Measurements from ENCODE around the gene USP40.

USP40 gene

DNA sequence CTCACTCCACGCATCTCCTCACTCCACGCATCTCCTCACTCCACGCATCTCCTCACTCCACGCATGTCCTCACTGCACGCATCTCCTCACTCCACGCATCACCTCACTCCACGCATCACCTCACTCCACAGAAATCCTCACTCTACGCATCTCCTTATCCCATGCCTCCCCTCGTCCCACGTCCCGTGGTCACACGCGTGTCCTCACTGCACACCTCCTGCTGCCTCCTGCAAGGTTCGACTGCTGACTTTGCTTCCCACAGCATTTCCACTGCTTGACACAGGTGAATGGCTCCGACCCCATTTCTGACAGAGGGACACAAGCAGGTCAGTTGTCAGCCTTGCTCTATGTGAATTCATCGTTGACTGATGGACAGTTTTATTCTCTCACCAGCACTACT, 103.0 kb downstream of the USP40 start:
- Histone ChIP-seq H3K79me2 (ENCODE audit: insufficient read depth, low read length) (no peaks in the 10 kb centered on the region), H3K4me3 (ENCODE audit: low read length, poor library complexity, severe bottlenecking) (no peak overlapping the region), H3F3A (ENCODE audit: low read depth) (no peaks in the 10 kb centered on the region), H3K27me3 (ENCODE audit: insufficient read depth, low read length, poor library complexity, severe bottlenecking) (no peaks in the 10 kb centered on the region), H2AFZ (ENCODE audit: low read length) (no peak overlapping the region), H3K9ac (ENCODE audit: low read depth, low read length, poor library complexity, severe bottlenecking) (no peak overlapping the region), H3K9me2 (replicated peaks; ENCODE audit: low read depth, low read length) (no peaks in the 10 kb centered on the region), H4K20me1 (ENCODE audit: insufficient read depth, low read length, poor library complexity, severe bottlenecking) (no peaks in the 10 kb centered on the region), H3K4me2 (ENCODE audit: low read depth, low read length, poor library complexity, severe bottlenecking) (no peak overlapping the region), H3K36me3 (ENCODE audit: insufficient read depth, low read length) (peaks cover 79% of the 10 kb centered on the region; the same call in 1 of the 2 replicates), H3K4me1 (ENCODE audit: insufficient read depth, low read length, poor library complexity, severe bottlenecking) (no peaks in the 10 kb centered on the region), H3K9me3 (ENCODE audit: insufficient read depth, low read depth, low read length) (no peaks in the 10 kb centered on the region)
- no peak for TF ChIP-seq EZH2phosphoT487 (IDR thresholded peaks at IDR 0.05; ENCODE audit: borderline replicate concordance)
- TF ChIP-seq, protein P1, sequence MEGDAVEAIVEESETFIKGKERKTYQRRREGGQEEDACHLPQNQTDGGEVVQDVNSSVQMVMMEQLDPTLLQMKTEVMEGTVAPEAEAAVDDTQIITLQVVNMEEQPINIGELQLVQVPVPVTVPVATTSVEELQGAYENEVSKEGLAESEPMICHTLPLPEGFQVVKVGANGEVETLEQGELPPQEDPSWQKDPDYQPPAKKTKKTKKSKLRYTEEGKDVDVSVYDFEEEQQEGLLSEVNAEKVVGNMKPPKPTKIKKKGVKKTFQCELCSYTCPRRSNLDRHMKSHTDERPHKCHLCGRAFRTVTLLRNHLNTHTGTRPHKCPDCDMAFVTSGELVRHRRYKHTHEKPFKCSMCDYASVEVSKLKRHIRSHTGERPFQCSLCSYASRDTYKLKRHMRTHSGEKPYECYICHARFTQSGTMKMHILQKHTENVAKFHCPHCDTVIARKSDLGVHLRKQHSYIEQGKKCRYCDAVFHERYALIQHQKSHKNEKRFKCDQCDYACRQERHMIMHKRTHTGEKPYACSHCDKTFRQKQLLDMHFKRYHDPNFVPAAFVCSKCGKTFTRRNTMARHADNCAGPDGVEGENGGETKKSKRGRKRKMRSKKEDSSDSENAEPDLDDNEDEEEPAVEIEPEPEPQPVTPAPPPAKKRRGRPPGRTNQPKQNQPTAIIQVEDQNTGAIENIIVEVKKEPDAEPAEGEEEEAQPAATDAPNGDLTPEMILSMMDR (conservative IDR thresholded peaks at IDR 0.05; ENCODE audit: low read length), result no peak

DNA sequence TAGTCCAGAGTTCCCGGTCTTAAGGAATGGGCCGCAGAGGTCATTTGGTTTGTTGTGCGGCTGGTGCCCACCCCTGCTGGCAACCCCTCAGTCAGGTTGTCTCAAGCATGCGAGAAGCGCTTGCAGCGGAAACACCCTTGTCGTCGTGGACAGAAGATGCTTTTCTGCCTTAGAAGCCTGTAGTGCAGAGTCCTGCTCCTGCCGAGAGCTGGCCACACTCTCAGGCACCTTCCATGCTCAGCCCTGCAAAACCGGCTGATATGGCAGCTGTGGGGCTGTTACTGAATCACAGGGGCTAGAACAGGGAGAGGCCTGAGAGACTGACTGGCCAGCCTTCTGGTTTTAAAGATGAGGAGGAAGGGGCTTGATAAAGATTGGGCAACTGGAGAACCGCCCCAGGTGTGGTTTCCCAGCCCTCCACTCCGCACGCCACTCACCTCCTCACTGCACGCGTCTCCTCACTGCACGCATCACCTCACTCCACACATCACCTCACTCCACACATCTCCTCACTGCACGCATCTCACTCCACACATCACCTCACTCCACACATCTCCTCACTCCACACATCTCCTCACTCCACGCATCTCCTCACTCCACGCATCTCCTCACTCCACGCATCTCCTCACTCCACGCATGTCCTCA, 103.6 kb downstream of the USP40 start:
- Histone ChIP-seq H3K4me2 (ENCODE audit: low read depth, low read length, poor library complexity, severe bottlenecking) (no peak overlapping the region), H3K9me2 (replicated peaks; ENCODE audit: low read depth, low read length) (no peaks in the 10 kb centered on the region), H3K4me3 (ENCODE audit: low read length, poor library complexity, severe bottlenecking) (no peak overlapping the region), H2AFZ (ENCODE audit: low read length) (no peak overlapping the region), H3K9ac (ENCODE audit: low read depth, low read length, poor library complexity, severe bottlenecking) (no peak overlapping the region), H3K27me3 (ENCODE audit: insufficient read depth, low read length, poor library complexity, severe bottlenecking) (no peaks in the 10 kb centered on the region), H3K4me1 (ENCODE audit: insufficient read depth, low read length, poor library complexity, severe bottlenecking) (no peaks in the 10 kb centered on the region), H3K79me2 (ENCODE audit: insufficient read depth, low read length) (no peaks in the 10 kb centered on the region), H4K20me1 (ENCODE audit: insufficient read depth, low read length, poor library complexity, severe bottlenecking) (no peaks in the 10 kb centered on the region), H3F3A (ENCODE audit: low read depth) (no peaks in the 10 kb centered on the region), H3K36me3 (ENCODE audit: insufficient read depth, low read length) (peaks cover 79% of the 10 kb centered on the region; the same call in 1 of the 2 replicates), H3K9me3 (ENCODE audit: insufficient read depth, low read depth, low read length) (no peaks in the 10 kb centered on the region)
- no peak for TF ChIP-seq EZH2phosphoT487 (IDR thresholded peaks at IDR 0.05; ENCODE audit: borderline replicate concordance)
- TF ChIP-seq, protein P1 (conservative IDR thresholded peaks at IDR 0.05; ENCODE audit: low read length), result no peak

DNA sequence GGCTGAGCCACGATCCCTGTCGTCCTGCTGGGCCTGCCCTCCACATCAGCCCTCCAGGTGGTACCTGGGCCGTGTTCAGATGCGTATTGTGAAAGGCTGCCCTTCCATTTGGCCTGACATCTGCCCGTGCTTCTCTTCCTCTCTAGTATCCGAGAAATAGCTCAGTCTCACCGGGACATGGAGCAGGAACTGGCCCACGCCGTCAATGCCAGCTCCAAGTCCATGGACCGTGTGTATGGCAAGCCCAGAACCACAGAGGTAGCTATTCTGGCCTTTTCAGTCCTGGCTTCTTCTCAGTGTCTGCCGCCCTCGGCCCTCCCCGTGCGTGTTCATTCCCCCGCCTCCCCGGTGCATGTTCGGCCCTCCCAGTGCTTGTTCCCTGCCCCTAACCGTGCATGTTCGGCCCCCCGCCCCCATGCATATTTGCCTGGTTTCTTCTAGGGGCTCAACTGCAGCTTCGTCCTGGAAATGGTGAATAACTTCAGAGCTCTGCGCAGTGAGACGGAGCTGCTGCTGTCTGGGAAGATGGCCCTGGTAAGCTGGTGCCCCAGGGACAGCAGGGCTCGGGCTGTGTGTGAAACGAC, 104.3 kb downstream of the USP40 start:
- TF ChIP-seq, protein P1 (conservative IDR thresholded peaks at IDR 0.05; ENCODE audit: low read length), result no peak
- TF ChIP-seq EZH2phosphoT487 (IDR thresholded peaks at IDR 0.05; ENCODE audit: borderline replicate concordance), result no peak
- Histone ChIP-seq H3K27me3 (ENCODE audit: insufficient read depth, low read length, poor library complexity, severe bottlenecking) (no peaks in the 10 kb centered on the region), H3K9ac (ENCODE audit: low read depth, low read length, poor library complexity, severe bottlenecking) (no peak overlapping the region), H3K4me1 (ENCODE audit: insufficient read depth, low read length, poor library complexity, severe bottlenecking) (no peaks in the 10 kb centered on the region), H3F3A (ENCODE audit: low read depth) (no peaks in the 10 kb centered on the region), H3K9me2 (replicated peaks; ENCODE audit: low read depth, low read length) (no peaks in the 10 kb centered on the region), H3K4me2 (ENCODE audit: low read depth, low read length, poor library complexity, severe bottlenecking) (no peak overlapping the region), H3K79me2 (ENCODE audit: insufficient read depth, low read length) (no peaks in the 10 kb centered on the region), H3K36me3 (ENCODE audit: insufficient read depth, low read length) (peaks cover 79% of the 10 kb centered on the region; the same call in 1 of the 2 replicates), H2AFZ (ENCODE audit: low read length) (no peak overlapping the region), H4K20me1 (ENCODE audit: insufficient read depth, low read length, poor library complexity, severe bottlenecking) (no peaks in the 10 kb centered on the region), H3K9me3 (ENCODE audit: insufficient read depth, low read depth, low read length) (no peaks in the 10 kb centered on the region), H3K4me3 (ENCODE audit: low read length, poor library complexity, severe bottlenecking) (no peak overlapping the region)

All from Loucy (cell line).